Adipose tissue (tissue), 3 donors: Measurements from ENCODE around the gene EMP1. TPM values are rescaled to one million over a fixed set of nuclear protein-coding genes. Genes with fewer than 3 reads are reported as not detected.

Experiments
- polyA plus RNA-seq, 3 donors: library from polyadenylated mRNA; stranded (reverse); fragments of 200-250 nt; gene quantifications; one replicate each; pipeline ENCODE4 v1.2.3, GENCODE V29; 2013
- donor health status: healthy with polysubstance abuse.
- donor health status: Bipolar disorder and iron deficiency.
- donor health status: healthy.

Gene EMP1
- polyA plus RNA-seq, 3 donors: 29.2 to 782 (median 83.5) TPM

Other genes starting within 250 kb of the EMP1 start
- under 1 TPM in 2 of 3 donors, not detected in 1; 0.13 to 0.15 TPM for gene GPRC5D, start 244.6 kb upstream of the EMP1 start, polyA plus RNA-seq
- 100 to 1,000 TPM in 1 of 3 donors, 10 to 100 TPM in 2; 58.7 to 104 (median 58.9) TPM for gene HEBP1, start 196.5 kb upstream of the EMP1 start, polyA plus RNA-seq
- 1 to 10 TPM; 1.8 to 4.0 (median 2.3) TPM for gene FAM234B, start 152.3 kb upstream of the EMP1 start, polyA plus RNA-seq
- 1 to 10 TPM in 1 of 3 donors, not detected in 2; 4.0 TPM for gene GSG1, start 93.1 kb upstream of the EMP1 start, polyA plus RNA-seq